IPS-11a (cell line): ENCODE data around the gene MYO15A.

Source experiments
- H3K4me3 ChIP-seq: one replicate; pipeline ENCODE4 v1.5.1; 2013; ENCODE audit warnings: low read depth, low read length, control low read depth

Gene MYO15A

GRCh38 chr17:18157354-18157985, 48.9 kb downstream of the MYO15A start:
- H3K4me3 ChIP-seq = no peak overlapping the region

- H3K4me3 ChIP-seq = peak overlapping the region; percentile 44
These were observed 49.6 kb downstream of the MYO15A start for GRCh38 chr17:18158022-18158600.

- no peak overlapping the region for H3K4me3 ChIP-seq
These were observed 51.1 kb downstream of the MYO15A start for GRCh38 chr17:18159551-18160120.

- H3K4me3 ChIP-seq = no peak overlapping the region
These were observed 51.7 kb downstream of the MYO15A start for GRCh38 chr17:18160128-18160856.

- no peak overlapping the region for H3K4me3 ChIP-seq
These were observed 52.9 kb downstream of the MYO15A start for GRCh38 chr17:18161207-18162145.

GRCh38 chr17:18163547-18163946, 55.0 kb downstream of the MYO15A start:
- no peak overlapping the region for H3K4me3 ChIP-seq

- no peak overlapping the region for H3K4me3 ChIP-seq
These were observed 58.3 kb downstream of the MYO15A start for GRCh38 chr17:18166894-18167293.

- no peak overlapping the region for H3K4me3 ChIP-seq
These were observed 58.9 kb downstream of the MYO15A start for GRCh38 chr17:18167421-18167820.

GRCh38 chr17:18172531-18173278, 64.1 kb downstream of the MYO15A start:
- no peak overlapping the region for H3K4me3 ChIP-seq

GRCh38 chr17:18173740-18174139, 65.2 kb downstream of the MYO15A start:
- H3K4me3 ChIP-seq = no peak overlapping the region

- H3K4me3 ChIP-seq = no peak overlapping the region
These were observed 67.6 kb downstream of the MYO15A start for GRCh38 chr17:18176176-18176575.

GRCh38 chr17:18177133-18177532, 68.6 kb downstream of the MYO15A start:
- H3K4me3 ChIP-seq = no peak overlapping the region

GRCh38 chr17:18177722-18178121, 69.2 kb downstream of the MYO15A start:
- H3K4me3 ChIP-seq = no peak overlapping the region

GRCh38 chr17:18179196-18179595, 70.6 kb downstream of the MYO15A start:
- H3K4me3 ChIP-seq = no peak overlapping the region

GRCh38 chr17:18179804-18180203, 71.2 kb downstream of the MYO15A start:
- no peak overlapping the region for H3K4me3 ChIP-seq

GRCh38 chr17:18181358-18181757, 72.8 kb downstream of the MYO15A start:
- H3K4me3 ChIP-seq = no peak overlapping the region

GRCh38 chr17:18182110-18182977, 73.8 kb downstream of the MYO15A start:
- peak overlapping the region; percentile 86 for H3K4me3 ChIP-seq

- peak overlapping the region; percentile 86 for H3K4me3 ChIP-seq
These were observed 74.4 kb downstream of the MYO15A start for GRCh38 chr17:18182978-18183333.
